Activated B cell treated with CpG ODN at 0.5 μM for 24 hours (primary cell): Measurements from ENCODE around the gene LRP5. TPM values are rescaled to one million over a fixed set of nuclear protein-coding genes. Genes with fewer than 3 reads are reported as not detected.

Experiments used
- ATAC-seq: fragments of 200-7000 bp; cut with Tn5 transposase; one replicate; pipeline ENCODE4 v1.10.0; 2021; ENCODE audit warnings: low read depth, mild to moderate bottlenecking, moderate library complexity
- CTCF ChIA-PET: fragments of 350-600 bp; sonication (Branson Sonifier 250); formaldehyde crosslinking; loops from one replicate; lab custom pipeline; 2021; ENCODE audit warnings: antibody characterized with exemption; lab: Charles Lee
- POLR2A ChIA-PET: fragments of 350-600 bp; sonication (Branson Sonifier 250); formaldehyde crosslinking; loops from one replicate; lab custom pipeline; 2021; ENCODE audit warnings: antibody characterized with exemption; lab: Charles Lee
- DNase-seq: peaks from one replicate; pipeline ENCODE4 v3.0.0; 2022
- H3K27ac Mint-ChIP-seq: one replicate; pipeline ENCODE4 v1.8.0; 2020; ENCODE audit warnings: mixed read lengths
- H3K27me3 Mint-ChIP-seq: one replicate; pipeline ENCODE4 v1.8.0; 2021; ENCODE audit warnings: mixed read lengths
- H3K36me3 Mint-ChIP-seq: one replicate; pipeline ENCODE4 v1.8.0; 2021; ENCODE audit warnings: low read depth, mixed read lengths
- H3K4me1 Mint-ChIP-seq: one replicate; pipeline ENCODE4 v1.8.0; 2021; ENCODE audit warnings: mixed read lengths
- H3K4me3 Mint-ChIP-seq: one replicate; pipeline ENCODE4 v1.8.0; 2020; ENCODE audit warnings: mild to moderate bottlenecking, mixed read lengths
- H3K9me3 Mint-ChIP-seq: one replicate; pipeline ENCODE4 v1.8.0; 2020; ENCODE audit warnings: mixed read lengths
- CTCF ChIP-seq: fragments of 200-600 bp; IDR thresholded peaks from one replicate; pipeline ENCODE4 v1.8.0; 2022; ENCODE audit warnings: antibody characterized with exemption, mild to moderate bottlenecking
- intact Hi-C: fragments of 100-400 bp; cut with micrococcal nuclease; formaldehyde crosslinking; loops from one replicate; pipeline ENCODE4 v1.15.1; 2024
- total RNA-seq: library from RNA; stranded (reverse); gene quantifications from 2 replicates; pipeline ENCODE4 v1.2.3, GENCODE V29; 2022

The LRP5 gene
- total RNA-seq, 1 donor from 2014 or later, result 8.7 TPM

GRCh38 chr11:68463714-68464113 lies 151.3 kb downstream of the LRP5 start:
- Mint-ChIP-seq H3K36me3 (peaks cover 21% of the 10 kb centered on the region), H3K9me3 (no peaks in the 10 kb centered on the region), H3K4me3 (peak overlapping the region; percentile 25), H3K27ac (no peak overlapping the region), H3K27me3 (no peaks in the 10 kb centered on the region), H3K4me1 (peaks cover 68% of the 10 kb centered on the region)
- POLR2A ChIA-PET, result interaction anchor here (0.6 kb wide), 1 partner anchor 43 kb away, joined by 3 read pairs; no protein-coding TSS in a partner anchor
- CTCF ChIA-PET, result no interaction called here
- no peak for TF ChIP-seq CTCF
- intact Hi-C loops, result loop anchor here (5.0 to 10.0 kb wide), 2 partner anchors 461 to 591 kb away; partner anchors contain the start of gene UNC93B1
- ATAC-seq (no peak), DNase-seq (no peak)

- peak overlapping the region; percentile 29 for H3K4me3 Mint-ChIP-seq
- no peaks in the 10 kb centered on the region for H3K9me3 Mint-ChIP-seq
- H3K27me3 Mint-ChIP-seq, result no peaks in the 10 kb centered on the region
- no peak overlapping the region for H3K27ac Mint-ChIP-seq
- CTCF ChIA-PET, result no interaction called here
- H3K36me3 Mint-ChIP-seq, result peaks cover 30% of the 10 kb centered on the region
- H3K4me1 Mint-ChIP-seq, result peaks cover 90% of the 10 kb centered on the region
- no peak for DNase-seq
- ATAC-seq, result no peak
- TF ChIP-seq CTCF, result no peak
- POLR2A ChIA-PET, result interaction anchor here (0.6 kb wide), 1 partner anchor 1175 kb away, joined by 8 read pairs; no protein-coding TSS in a partner anchor
- intact Hi-C loops, result loop anchor here (10.0 kb wide), 1 partner anchor 587 kb away; no protein-coding TSS in a partner anchor
Measured at GRCh38 chr11:68467201-68467834, 154.9 kb downstream of the LRP5 start.

- H3K9me3 Mint-ChIP-seq, result no peaks in the 10 kb centered on the region
- ATAC-seq (peak; percentile 65), DNase-seq (no peak)
- no peaks in the 10 kb centered on the region for H3K27me3 Mint-ChIP-seq
- no peak for TF ChIP-seq CTCF
- peak overlapping the region; percentile 60 for H3K27ac Mint-ChIP-seq
- POLR2A ChIA-PET, result no interaction called here
- peaks cover 36% of the 10 kb centered on the region for H3K36me3 Mint-ChIP-seq
- CTCF ChIA-PET, result no interaction called here
- peak overlapping the region; percentile 47 for H3K4me3 Mint-ChIP-seq
- H3K4me1 Mint-ChIP-seq, result peaks cover 91% of the 10 kb centered on the region
- intact Hi-C loops, result loop anchor here (10.0 kb wide), 1 partner anchor 586 kb away; no protein-coding TSS in a partner anchor
Measured at GRCh38 chr11:68468217-68468828, 155.9 kb downstream of the LRP5 start.

GRCh38 chr11:68469122-68469521 lies 156.7 kb downstream of the LRP5 start:
- ChIA-PET CTCF (no interaction called here), POLR2A (interaction anchor here (0.6 to 0.7 kb wide), 2 partner anchors 39 to 189 kb away, joined by 3 to 8 read pairs; no protein-coding TSS in a partner anchor)
- no peak for TF ChIP-seq CTCF
- intact Hi-C loops, result loop anchor here (10.0 kb wide), 1 partner anchor 586 kb away; no protein-coding TSS in a partner anchor
- Mint-ChIP-seq H3K9me3 (no peaks in the 10 kb centered on the region), H3K4me1 (peaks cover 91% of the 10 kb centered on the region), H3K27me3 (no peaks in the 10 kb centered on the region), H3K36me3 (peaks cover 38% of the 10 kb centered on the region), H3K4me3 (no peak overlapping the region), H3K27ac (no peak overlapping the region)
- DNase-seq (no peak), ATAC-seq (no peak)

GRCh38 chr11:68469642-68470041 lies 157.3 kb downstream of the LRP5 start:
- Mint-ChIP-seq H3K4me1 (peaks cover 90% of the 10 kb centered on the region), H3K4me3 (peak overlapping the region; percentile 24), H3K27me3 (no peaks in the 10 kb centered on the region), H3K27ac (no peak overlapping the region), H3K9me3 (no peaks in the 10 kb centered on the region), H3K36me3 (peaks cover 41% of the 10 kb centered on the region)
- intact Hi-C loops, result loop anchor here (10.0 kb wide), 1 partner anchor 585 kb away; no protein-coding TSS in a partner anchor
- ATAC-seq (no peak), DNase-seq (no peak)
- CTCF ChIA-PET, result no interaction called here
- no peak for TF ChIP-seq CTCF
- POLR2A ChIA-PET, result interaction anchor here (0.6 to 0.7 kb wide), 2 partner anchors 40 to 190 kb away, joined by 3 to 8 read pairs; no protein-coding TSS in a partner anchor
